HEK293T (cell line): Measurements from ENCODE around the gene MTERF2.

ENCODE experiments used
- CTBP1 ChIP-seq: fragments of 450-650 bp; IDR thresholded peaks from 2 replicates; pipeline ENCODE4 v1.6.1; 2016; ENCODE audit warnings: borderline replicate concordance
- LEF1 ChIP-seq: fragments of 450-650 bp; IDR thresholded peaks from 2 replicates; pipeline ENCODE4 v1.6.1; 2017; ENCODE audit warnings: mild to moderate bottlenecking, borderline replicate concordance

GRCh38 chr12:107012736-107013425 lies 25.9 kb upstream of the MTERF2 start:
- no peak for TF ChIP-seq CTBP1
- TF ChIP-seq LEF1, result no peak
